Sigmoid colon (tissue), 4 donors: ENCODE measurements around the gene RAD51D.

ENCODE experiments used
- EP300 ChIP-seq, 4 donors: sonication (generic); formaldehyde crosslinking; IDR thresholded peaks; one replicate each; pipeline ENCODE4 v1.6.1; 2017; ENCODE audit warnings: antibody characterized with exemption in 4 of 4
- POLR2A ChIP-seq, 2 donors: fragments of 450-650 bp; IDR thresholded peaks; one replicate each; pipeline ENCODE4 v1.6.1; 2016; ENCODE audit warnings: antibody characterized with exemption in 2 of 2, mild to moderate bottlenecking in 2 of 2, moderate library complexity in 2 of 2
- POLR2AphosphoS5 ChIP-seq, 4 donors: sonication (generic); formaldehyde crosslinking; IDR thresholded peaks; one replicate each; pipeline ENCODE4 v1.6.1; 2017; ENCODE audit warnings: antibody characterized with exemption in 4 of 4
- TF ChIP-seq, protein P1 (sequence below), 4 experiments: fragments of 450-650 bp in 3 of 4; fragments of 200-600 bp in 1 of 4; IDR thresholded peaks; one replicate each; pipeline ENCODE4 v1.5.1; 2016 to 2019; ENCODE audit warnings: antibody characterized with exemption in 4 of 4, mild to moderate bottlenecking in 3 of 4, moderate library complexity in 2 of 4

DNA sequence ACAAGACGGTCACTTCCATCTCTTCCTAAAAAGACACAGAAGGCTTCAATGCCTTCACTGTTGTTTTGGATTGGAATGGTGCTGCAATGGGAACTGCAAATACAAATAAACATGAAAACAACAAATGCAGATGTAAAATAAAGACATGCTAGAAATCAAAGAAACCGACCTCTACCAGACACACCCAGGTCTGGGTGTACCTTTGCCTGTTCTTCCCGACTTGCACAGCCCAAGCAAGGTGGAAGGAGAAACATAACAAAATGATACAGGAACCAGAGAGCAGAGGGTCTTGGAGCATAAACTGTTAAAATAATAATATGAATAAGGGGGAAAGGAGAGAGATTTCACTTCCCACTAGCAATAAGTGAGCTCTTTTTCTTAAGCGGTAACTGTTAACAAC, 73.4 kb downstream of the RAD51D start:
- TF ChIP-seq, protein P1, sequence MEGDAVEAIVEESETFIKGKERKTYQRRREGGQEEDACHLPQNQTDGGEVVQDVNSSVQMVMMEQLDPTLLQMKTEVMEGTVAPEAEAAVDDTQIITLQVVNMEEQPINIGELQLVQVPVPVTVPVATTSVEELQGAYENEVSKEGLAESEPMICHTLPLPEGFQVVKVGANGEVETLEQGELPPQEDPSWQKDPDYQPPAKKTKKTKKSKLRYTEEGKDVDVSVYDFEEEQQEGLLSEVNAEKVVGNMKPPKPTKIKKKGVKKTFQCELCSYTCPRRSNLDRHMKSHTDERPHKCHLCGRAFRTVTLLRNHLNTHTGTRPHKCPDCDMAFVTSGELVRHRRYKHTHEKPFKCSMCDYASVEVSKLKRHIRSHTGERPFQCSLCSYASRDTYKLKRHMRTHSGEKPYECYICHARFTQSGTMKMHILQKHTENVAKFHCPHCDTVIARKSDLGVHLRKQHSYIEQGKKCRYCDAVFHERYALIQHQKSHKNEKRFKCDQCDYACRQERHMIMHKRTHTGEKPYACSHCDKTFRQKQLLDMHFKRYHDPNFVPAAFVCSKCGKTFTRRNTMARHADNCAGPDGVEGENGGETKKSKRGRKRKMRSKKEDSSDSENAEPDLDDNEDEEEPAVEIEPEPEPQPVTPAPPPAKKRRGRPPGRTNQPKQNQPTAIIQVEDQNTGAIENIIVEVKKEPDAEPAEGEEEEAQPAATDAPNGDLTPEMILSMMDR (IDR thresholded peaks at IDR 0.05) = no peak
- no peak for TF ChIP-seq POLR2A (IDR thresholded peaks at IDR 0.05)
- TF ChIP-seq POLR2AphosphoS5 (IDR thresholded peaks at IDR 0.05) = no peak
- no peak for TF ChIP-seq EP300 (IDR thresholded peaks at IDR 0.05)
